RWPE1 (cell line): ENCODE data around the gene PLEKHG1.

Experiments
- CTCF ChIA-PET: fragments of 350-600 bp; sonication (Branson Sonifier 250); formaldehyde crosslinking; extraction: SDS; loops from one replicate; lab custom pipeline; 2021; lab: Yijun Ruan, JAX
- POLR2A ChIA-PET: fragments of 400-600 bp; formaldehyde crosslinking; extraction: SDS; loops from one replicate; lab custom pipeline; 2020; ENCODE audit warnings: antibody characterized with exemption; ENCODE audit not compliant: low non-redundant PET; lab: Yijun Ruan, JAX
- DNase-seq: peaks from one replicate; pipeline ENCODE4 v3.0.0; 2012; ENCODE audit warnings: low spot score
- H3K27ac ChIP-seq: fragments of 450-650 bp; 2 replicates; pipeline ENCODE4 v1.5.1; 2017
- CTCF ChIP-seq: fragments of 450-650 bp; conservative IDR thresholded peaks from 2 replicates; pipeline ENCODE4 v1.5.1; 2017; ENCODE audit warnings: low read depth, mild to moderate bottlenecking

The PLEKHG1 gene

GRCh38 chr6:150607329-150607650 is 7.6 kb downstream of the PLEKHG1 start:
- H3K27ac ChIP-seq, result no peak overlapping the region
- ChIA-PET POLR2A (no interaction called here), CTCF (interaction anchor here (1.1 kb wide), 1 partner anchor 31 kb away, joined by 3 read pairs; no protein-coding TSS in a partner anchor)
- TF ChIP-seq CTCF, result no peak
- DNase-seq, result no peak

GRCh38 chr6:150610584-150610983 is 10.9 kb downstream of the PLEKHG1 start:
- H3K27ac ChIP-seq, result no peak overlapping the region
- ChIA-PET POLR2A (no interaction called here), CTCF (interaction anchor here (0.7 to 1.2 kb wide), 2 partner anchors 9 to 64 kb away, joined by 6 read pairs; no protein-coding TSS in a partner anchor)
- no peak for DNase-seq
- TF ChIP-seq CTCF, result no peak

- no peak for TF ChIP-seq CTCF
- H3K27ac ChIP-seq, result no peak overlapping the region
- no peak for DNase-seq
- ChIA-PET CTCF (no interaction called here), POLR2A (no interaction called here)
Measured at GRCh38 chr6:150613269-150613668, 13.6 kb downstream of the PLEKHG1 start.

GRCh38 chr6:150615967-150616366 is 16.3 kb downstream of the PLEKHG1 start:
- ChIA-PET POLR2A (no interaction called here), CTCF (no interaction called here)
- no peak for DNase-seq
- TF ChIP-seq CTCF, result no peak
- H3K27ac ChIP-seq, result no peak overlapping the region

- no peak overlapping the region for H3K27ac ChIP-seq
- ChIA-PET POLR2A (no interaction called here), CTCF (no interaction called here)
Measured at GRCh38 chr6:150616586-150616985, 16.9 kb downstream of the PLEKHG1 start.

GRCh38 chr6:150617062-150617461 is 17.4 kb downstream of the PLEKHG1 start:
- ChIA-PET CTCF (interaction anchor here (0.8 kb wide), 1 partner anchor 18 kb away, joined by 7 read pairs; no protein-coding TSS in a partner anchor), POLR2A (no interaction called here)
- no peak overlapping the region for H3K27ac ChIP-seq
- no peak for TF ChIP-seq CTCF
- no peak for DNase-seq

More at GRCh38 chr6:150616586-150616985, 16.9 kb downstream of the PLEKHG1 start:
- no peak for DNase-seq
- no peak for TF ChIP-seq CTCF
